H9 (cell line): Measurements from ENCODE around the gene ARPP21. TPM values are rescaled to one million over a fixed set of nuclear protein-coding genes. Genes with fewer than 3 reads are reported as not detected.

ENCODE experiments used
- DNase-seq: peaks from one replicate; pipeline ENCODE4 v3.0.0-alpha.2; 2017
- H2AFZ ChIP-seq: one replicate; pipeline ENCODE4 v1.6.1; 2013; ENCODE audit warnings: mild to moderate bottlenecking, low read length, control low read depth, moderate library complexity
- H2AK5ac ChIP-seq: 2 replicates; pipeline ENCODE4 v1.6.1; 2013; ENCODE audit warnings: low read length, control low read depth, mixed read lengths; ENCODE audit not compliant: insufficient read length
- H2BK120ac ChIP-seq: one replicate; pipeline ENCODE4 v1.6.1; 2013; ENCODE audit warnings: low read depth, mild to moderate bottlenecking, low read length, control low read depth, inconsistent platforms; ENCODE audit not compliant: poor library complexity, severe bottlenecking
- H2BK12ac ChIP-seq: 2 replicates; pipeline ENCODE4 v1.6.1; 2013; ENCODE audit warnings: low read length, control low read depth, mixed read lengths, low read depth; ENCODE audit not compliant: insufficient read length
- H2BK15ac ChIP-seq: 2 replicates; pipeline ENCODE4 v1.6.1; 2013; ENCODE audit warnings: low read depth, low read length, control low read depth
- H2BK20ac ChIP-seq: one replicate; pipeline ENCODE4 v1.6.1; 2013; ENCODE audit warnings: low read depth, mild to moderate bottlenecking, low read length, control low read depth, inconsistent platforms; ENCODE audit not compliant: poor library complexity, severe bottlenecking
- H2BK5ac ChIP-seq: 2 replicates; pipeline ENCODE4 v1.6.1; 2013; ENCODE audit warnings: low read length, control low read depth, mixed read lengths; ENCODE audit not compliant: insufficient read length
- H3K14ac ChIP-seq: 2 replicates; pipeline ENCODE4 v1.6.1; 2013; ENCODE audit warnings: low read length, control low read depth; ENCODE audit not compliant: insufficient read depth
- H3K18ac ChIP-seq: 2 replicates; pipeline ENCODE4 v1.6.1; 2013; ENCODE audit warnings: low read depth, mild to moderate bottlenecking, mixed read lengths, low read length, control low read depth; ENCODE audit not compliant: insufficient read length
- H3K23ac ChIP-seq: 2 replicates; pipeline ENCODE4 v1.6.1; 2013; ENCODE audit warnings: low read length, control low read depth, mixed read lengths, low read depth; ENCODE audit not compliant: insufficient read length
- H3K23me2 ChIP-seq: 2 replicates; pipeline ENCODE4 v1.6.1; 2013; ENCODE audit warnings: low read depth, mild to moderate bottlenecking, mixed read lengths, low read length, control low read depth; ENCODE audit not compliant: insufficient read length, poor library complexity, severe bottlenecking
- H3K27ac ChIP-seq: 2 replicates; pipeline ENCODE4 v1.5.1; 2013; ENCODE audit warnings: low read length, control low read depth, mixed read lengths, low read depth; ENCODE audit not compliant: insufficient read length
- H3K27me3 ChIP-seq: 2 replicates; pipeline ENCODE4 v1.6.1; 2013; ENCODE audit warnings: low read length, control low read depth, inconsistent platforms; ENCODE audit not compliant: insufficient read depth
- H3K4ac ChIP-seq: 2 replicates; pipeline ENCODE4 v1.6.1; 2013; ENCODE audit warnings: low read depth, mild to moderate bottlenecking, control low read depth, inconsistent platforms, low read length, moderate library complexity
- H3K4me1 ChIP-seq: 2 replicates; pipeline ENCODE4 v1.6.1; 2013; ENCODE audit warnings: low read length, control low read depth, inconsistent platforms; ENCODE audit not compliant: insufficient read depth
- H3K4me2 ChIP-seq: 2 replicates; pipeline ENCODE4 v1.6.1; 2013; ENCODE audit warnings: low read length, control low read depth, mixed read lengths; ENCODE audit not compliant: insufficient read length, insufficient read depth
- H3K56ac ChIP-seq: 2 replicates; pipeline ENCODE4 v1.6.1; 2013; ENCODE audit warnings: low read depth, mild to moderate bottlenecking, mixed read lengths, low read length, control low read depth; ENCODE audit not compliant: insufficient read length
- H3K79me1 ChIP-seq: 2 replicates; pipeline ENCODE4 v1.6.1; 2013; ENCODE audit warnings: low read depth, mild to moderate bottlenecking, moderate library complexity, low read length, control low read depth, inconsistent platforms; ENCODE audit not compliant: insufficient read depth, poor library complexity, severe bottlenecking
- H3K79me2 ChIP-seq: 2 replicates; pipeline ENCODE4 v1.6.1; 2013; ENCODE audit warnings: low read length, control low read depth, inconsistent platforms; ENCODE audit not compliant: insufficient read depth
- H3K9ac ChIP-seq: 2 replicates; pipeline ENCODE4 v1.6.1; 2013; ENCODE audit warnings: low read length, control low read depth, mixed read lengths; ENCODE audit not compliant: insufficient read length; ENCODE audit errors: extremely low read depth
- H3K9me3 ChIP-seq: one replicate; pipeline ENCODE4 v1.6.1; 2013; ENCODE audit warnings: low read depth, low read length, inconsistent platforms; ENCODE audit not compliant: control insufficient read depth
- H3T11ph ChIP-seq: one replicate; pipeline ENCODE4 v1.6.1; 2013; ENCODE audit warnings: mild to moderate bottlenecking, low read length, control low read depth, inconsistent platforms
- H4K20me1 ChIP-seq: one replicate; pipeline ENCODE4 v1.6.1; 2013; ENCODE audit not compliant: control insufficient read depth, insufficient read length, insufficient read depth
- H4K5ac ChIP-seq: 2 replicates; pipeline ENCODE4 v1.6.1; 2013; ENCODE audit warnings: low read depth, mild to moderate bottlenecking, mixed read lengths, low read length, control low read depth; ENCODE audit not compliant: insufficient read length
- H4K8ac ChIP-seq: replicated peaks from 2 replicates; pipeline ENCODE4 v1.6.1; 2013; ENCODE audit warnings: low read length, control low read depth, mixed read lengths, low read depth; ENCODE audit not compliant: insufficient read length
- H4K91ac ChIP-seq: 2 replicates; pipeline ENCODE4 v1.6.1; 2013; ENCODE audit warnings: low read depth, mild to moderate bottlenecking, moderate library complexity, mixed read lengths, low read length, control low read depth; ENCODE audit not compliant: insufficient read length
- H3K27ac Mint-ChIP-seq, 3 experiments: 2 replicates in 2 of 3; 3 replicates in 1 of 3; pipeline ENCODE4 v1.8.0; 2020 to 2021; ENCODE audit warnings: mixed read lengths in 3 of 3, mild to moderate bottlenecking in 1 of 3, moderate library complexity in 1 of 3
- H3K27me3 Mint-ChIP-seq: 2 replicates; pipeline ENCODE4 v1.8.0; 2021; ENCODE audit warnings: low read depth, mild to moderate bottlenecking, moderate library complexity, mixed read lengths
- H3K36me3 Mint-ChIP-seq, 3 experiments: 2 replicates in 2 of 3; 3 replicates in 1 of 3; pipeline ENCODE4 v1.8.0; 2020 to 2021; ENCODE audit warnings: low read depth in 3 of 3, mixed read lengths in 3 of 3; ENCODE audit not compliant: insufficient read depth in 1 of 3
- H3K4me1 Mint-ChIP-seq, 2 experiments: 2 replicates each; pipeline ENCODE4 v1.8.0; 2020; ENCODE audit warnings: mixed read lengths in 2 of 2
- H3K4me3 Mint-ChIP-seq, 2 experiments: 2 replicates in 1 of 2; 3 replicates in 1 of 2; pipeline ENCODE4 v1.8.0; 2020 to 2021; ENCODE audit warnings: mild to moderate bottlenecking in 2 of 2, mixed read lengths in 2 of 2, moderate library complexity in 1 of 2
- H3K9me3 Mint-ChIP-seq, 2 experiments: 2 replicates in 1 of 2; 3 replicates in 1 of 2; pipeline ENCODE4 v1.8.0; 2020; ENCODE audit warnings: mild to moderate bottlenecking in 2 of 2, mixed read lengths in 2 of 2, moderate library complexity in 1 of 2
- WGBS: extraction: QIAGEN DNeasy Blood & Tissue Kit; methylation state at CpG from one replicate; pipeline ENCODE4 v1.1.7; 2013; ENCODE audit warnings: missing lambda C conversion rate, low lambda C conversion rate, mixed read lengths; ENCODE audit not compliant: insufficient read length; ENCODE audit errors: extremely low coverage; 5-methylcytosine and 5-hydroxymethylcytosine counted together
- total RNA-seq: library from RNA; stranded (reverse); gene quantifications from 2 replicates; pipeline ENCODE4 v1.2.1, GENCODE V29; 2021
- TF ChIP-seq, protein P1 (sequence below): fragments of 200-600 bp; sonication (generic); conservative IDR thresholded peaks from 3 replicates; pipeline ENCODE4 v1.8.0; 2021; ENCODE audit warnings: antibody characterized with exemption, mild to moderate bottlenecking

Gene ARPP21
- total RNA-seq, 1 experiment from 2014 or later: not detected

DNA sequence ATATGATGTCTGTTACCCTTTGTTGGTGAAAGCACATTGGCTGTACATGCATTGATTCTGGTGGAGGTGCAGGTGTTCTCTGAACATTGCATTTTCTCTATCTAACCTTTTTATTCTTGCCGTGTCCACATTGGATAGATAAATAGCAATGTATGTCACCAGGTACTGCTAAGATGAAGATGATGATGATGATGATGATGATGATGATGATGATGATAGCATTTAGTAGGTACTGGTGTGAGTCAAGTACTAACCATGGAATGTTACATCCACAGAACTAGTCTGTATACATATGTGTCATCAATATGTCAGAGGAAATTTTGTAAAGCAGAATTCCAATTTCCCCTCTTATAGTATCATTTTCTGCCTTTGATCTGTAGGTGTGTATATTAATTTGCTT lies 36.3 kb downstream of the ARPP21 start:
- Histone ChIP-seq H3T11ph (no peak overlapping the region), H2BK120ac (no peak overlapping the region), H3K79me2 (no peaks in the 10 kb centered on the region), H3K23me2 (no peaks in the 10 kb centered on the region), H2AK5ac (no peak overlapping the region), H2BK15ac (no peak overlapping the region), H2BK12ac (no peak overlapping the region), H4K5ac (no peak overlapping the region), H2BK20ac (no peak overlapping the region), H4K8ac (no peak overlapping the region), H3K27ac (no peak overlapping the region), H3K14ac (no peak overlapping the region), H3K9ac (no peak overlapping the region), H3K9me3 (no peaks in the 10 kb centered on the region), H3K4me1 (no peaks in the 10 kb centered on the region), H4K20me1 (no peaks in the 10 kb centered on the region), H3K4me2 (no peak overlapping the region), H2BK5ac (no peak overlapping the region), H3K79me1 (no peaks in the 10 kb centered on the region), H3K27me3 (no peaks in the 10 kb centered on the region), H3K4ac (no peak overlapping the region), H2AFZ (no peak overlapping the region), H4K91ac (no peak overlapping the region), H3K23ac (no peak overlapping the region), H3K18ac (no peak overlapping the region), H3K56ac (no peak overlapping the region)
- no peaks in the 10 kb centered on the region for H3K4me1 Mint-ChIP-seq
- H3K36me3 Mint-ChIP-seq: no peaks in the 10 kb centered on the region
- H3K9me3 Mint-ChIP-seq: no peaks in the 10 kb centered on the region
- no peak for DNase-seq
- no peak overlapping the region for H3K27ac Mint-ChIP-seq
- peaks cover 4% of the 10 kb centered on the region for H3K27me3 Mint-ChIP-seq
- WGBS: no CpG with 5 or more reads among the region's 1 CpG
- TF ChIP-seq, protein P1, sequence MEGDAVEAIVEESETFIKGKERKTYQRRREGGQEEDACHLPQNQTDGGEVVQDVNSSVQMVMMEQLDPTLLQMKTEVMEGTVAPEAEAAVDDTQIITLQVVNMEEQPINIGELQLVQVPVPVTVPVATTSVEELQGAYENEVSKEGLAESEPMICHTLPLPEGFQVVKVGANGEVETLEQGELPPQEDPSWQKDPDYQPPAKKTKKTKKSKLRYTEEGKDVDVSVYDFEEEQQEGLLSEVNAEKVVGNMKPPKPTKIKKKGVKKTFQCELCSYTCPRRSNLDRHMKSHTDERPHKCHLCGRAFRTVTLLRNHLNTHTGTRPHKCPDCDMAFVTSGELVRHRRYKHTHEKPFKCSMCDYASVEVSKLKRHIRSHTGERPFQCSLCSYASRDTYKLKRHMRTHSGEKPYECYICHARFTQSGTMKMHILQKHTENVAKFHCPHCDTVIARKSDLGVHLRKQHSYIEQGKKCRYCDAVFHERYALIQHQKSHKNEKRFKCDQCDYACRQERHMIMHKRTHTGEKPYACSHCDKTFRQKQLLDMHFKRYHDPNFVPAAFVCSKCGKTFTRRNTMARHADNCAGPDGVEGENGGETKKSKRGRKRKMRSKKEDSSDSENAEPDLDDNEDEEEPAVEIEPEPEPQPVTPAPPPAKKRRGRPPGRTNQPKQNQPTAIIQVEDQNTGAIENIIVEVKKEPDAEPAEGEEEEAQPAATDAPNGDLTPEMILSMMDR: no peak
- H3K4me3 Mint-ChIP-seq: no peak overlapping the region
